ENCODE results near the gene SPEM1.
"Not testable (repeated sequence)": the region's sequence is repeated elsewhere in the genome, so short reads cannot be mapped to it uniquely, and the experiment has no call there.

The SPEM1 gene

DNA sequence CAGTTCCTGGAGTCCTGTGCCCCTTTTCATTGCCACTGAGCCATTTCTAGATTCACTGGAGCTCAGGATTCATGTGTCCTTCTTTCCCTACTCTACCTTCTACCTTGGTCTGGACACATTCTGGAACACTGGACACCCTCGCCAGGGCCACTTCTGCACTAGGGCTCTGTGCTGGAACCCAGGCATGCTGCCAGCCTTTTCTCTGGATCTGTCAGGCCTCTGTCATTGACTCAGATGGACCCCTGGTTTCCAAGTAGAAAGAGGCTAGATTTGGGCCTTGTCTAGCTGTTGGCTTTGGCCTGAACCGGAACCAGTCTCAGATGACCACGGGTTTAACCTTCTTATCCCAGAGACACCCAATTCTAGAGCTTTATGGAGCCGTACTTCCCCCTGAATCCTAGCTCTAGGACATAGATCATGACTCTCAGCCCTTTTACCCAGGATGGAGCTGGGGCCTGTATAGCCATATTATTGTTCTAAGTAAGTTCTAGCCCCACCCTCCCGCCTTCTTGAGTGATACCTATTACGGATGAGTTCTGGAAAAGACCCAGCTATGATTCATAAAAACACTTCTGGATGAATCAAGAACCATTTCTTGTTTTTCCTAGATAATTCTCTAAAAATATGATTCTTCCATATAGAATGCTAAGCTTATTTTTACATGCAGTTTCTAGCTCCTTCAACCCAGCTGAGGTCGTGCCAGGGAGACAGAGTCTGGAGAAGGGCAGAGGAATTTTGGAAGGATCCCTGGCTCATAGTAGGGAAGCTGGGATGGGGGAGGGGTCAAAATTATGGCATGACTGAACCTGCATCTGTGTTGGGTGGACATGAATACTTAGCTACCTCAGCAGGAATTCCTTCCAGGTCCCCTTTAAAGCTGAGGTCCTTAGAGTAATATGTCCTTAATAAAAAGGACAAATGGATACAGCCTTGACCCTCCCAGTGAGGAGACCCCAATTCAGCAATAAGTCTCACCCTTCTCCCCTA, 23.7 kb downstream of the SPEM1 start:
- DNase-seq = no peak

DNA sequence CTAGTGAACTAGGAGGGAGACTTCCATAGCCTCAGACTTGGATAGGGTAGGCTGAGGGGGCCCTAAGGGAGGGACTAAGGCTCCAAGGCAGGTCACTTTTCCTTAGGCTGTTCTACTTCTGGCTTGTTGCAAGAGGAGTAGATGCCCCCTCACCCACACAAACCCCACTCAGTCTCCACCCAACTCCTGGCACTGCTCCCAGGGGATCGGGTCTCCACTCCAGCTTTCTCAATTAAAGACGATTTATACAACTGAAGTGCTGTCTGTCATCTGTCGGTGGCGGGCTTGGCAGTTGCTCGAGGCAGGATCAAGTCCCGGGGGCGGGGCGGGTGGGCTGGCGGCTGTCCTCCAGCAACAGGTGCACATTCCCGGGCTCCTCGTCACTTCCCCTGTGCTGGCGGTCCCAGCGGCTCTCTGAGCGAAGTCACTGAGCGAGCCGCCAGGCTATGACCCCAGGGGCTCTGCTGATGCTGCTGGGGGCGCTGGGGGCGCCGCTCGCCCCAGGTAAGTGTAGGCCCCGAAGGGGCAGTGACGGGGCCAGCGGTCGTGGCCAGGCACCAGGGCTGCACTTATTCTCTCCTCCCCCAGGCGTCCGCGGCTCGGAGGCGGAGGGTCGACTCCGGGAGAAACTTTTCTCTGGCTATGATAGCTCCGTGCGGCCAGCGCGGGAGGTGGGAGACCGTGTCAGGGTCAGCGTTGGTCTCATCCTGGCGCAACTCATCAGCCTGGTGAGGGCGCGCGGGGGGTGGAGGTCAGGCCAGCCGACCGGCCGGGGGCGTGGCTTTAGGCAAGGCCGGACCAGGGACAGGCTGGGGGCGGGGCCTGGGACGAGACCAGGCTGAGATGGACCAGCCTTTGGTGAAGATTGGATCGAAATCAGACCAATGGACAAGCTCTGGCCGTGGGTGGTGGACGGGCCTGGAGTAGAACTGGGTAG, 24.8 kb downstream of the SPEM1 start, which contains the start of gene CHRNB1:
Gene CHRNB1, plus strand, starts transcription at position 380 of the 937 bp plus-strand sequence. Its CDS starts 67 bp downstream, at position 447.
- peak; percentile 34 for DNase-seq

DNA sequence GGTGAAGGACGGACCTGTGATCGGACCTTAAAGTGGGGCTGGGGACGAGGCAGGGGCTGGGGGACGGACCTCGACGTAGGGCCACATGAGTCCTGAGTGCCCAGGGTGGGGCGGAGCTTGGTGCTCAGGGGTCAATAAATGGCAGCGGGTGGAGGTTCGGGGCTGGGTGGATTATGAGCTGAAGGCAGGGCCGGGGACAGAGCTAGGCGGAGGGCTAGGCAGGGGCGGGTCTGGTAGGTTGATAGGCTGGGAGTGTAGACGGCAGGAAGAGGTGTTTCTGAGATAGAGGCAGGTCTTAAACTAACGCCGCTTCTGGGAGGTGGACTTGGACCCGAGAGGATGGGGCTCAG, 25.5 kb downstream of the SPEM1 start:
- peak; percentile 52 for DNase-seq

DNA sequence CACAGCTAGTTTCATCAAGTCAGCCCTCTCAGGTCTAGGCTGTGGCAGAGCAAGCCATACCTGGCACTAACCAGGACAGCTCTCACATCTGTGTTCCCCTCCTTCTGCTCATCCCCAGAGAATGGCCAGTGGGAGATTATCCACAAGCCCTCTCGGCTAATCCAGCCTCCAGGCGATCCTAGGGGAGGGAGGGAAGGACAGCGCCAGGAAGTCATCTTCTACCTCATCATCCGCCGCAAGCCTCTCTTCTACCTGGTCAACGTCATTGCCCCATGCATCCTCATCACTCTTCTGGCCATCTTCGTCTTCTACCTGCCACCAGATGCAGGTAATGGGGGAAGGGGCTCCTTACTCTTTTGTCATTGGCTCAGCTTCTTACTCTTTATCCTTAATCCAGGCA, 28.3 kb downstream of the SPEM1 start:
- no peak for DNase-seq

DNA sequence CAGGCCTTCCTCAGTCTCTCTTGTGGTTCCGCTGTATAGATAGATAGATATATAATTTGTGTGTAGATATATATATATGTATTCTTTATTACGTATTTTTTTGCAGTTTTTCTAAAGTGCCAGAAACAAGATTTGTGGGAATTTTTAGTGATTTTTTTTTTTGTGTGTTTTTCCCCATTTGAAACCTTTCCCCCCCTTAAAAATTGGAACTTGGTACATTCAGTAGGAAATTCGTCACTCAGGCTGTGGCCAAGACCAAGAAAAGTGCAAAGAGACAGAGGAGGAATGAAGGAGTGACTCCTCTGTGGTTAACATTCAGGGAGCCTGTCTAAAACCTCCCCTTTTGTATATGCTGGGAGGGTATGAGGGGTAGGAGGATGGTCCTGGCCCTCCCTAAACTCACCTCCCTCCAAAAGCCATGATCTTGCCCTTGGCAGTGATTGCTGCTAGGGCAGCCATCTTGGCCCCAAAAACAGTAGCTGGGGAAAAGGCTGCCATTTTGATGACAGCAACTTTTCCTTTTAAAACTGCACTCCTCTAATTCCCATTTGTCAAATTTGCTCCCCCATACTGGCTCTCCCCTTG, 39.9 kb downstream of the SPEM1 start:
- no peak for DNase-seq

DNA sequence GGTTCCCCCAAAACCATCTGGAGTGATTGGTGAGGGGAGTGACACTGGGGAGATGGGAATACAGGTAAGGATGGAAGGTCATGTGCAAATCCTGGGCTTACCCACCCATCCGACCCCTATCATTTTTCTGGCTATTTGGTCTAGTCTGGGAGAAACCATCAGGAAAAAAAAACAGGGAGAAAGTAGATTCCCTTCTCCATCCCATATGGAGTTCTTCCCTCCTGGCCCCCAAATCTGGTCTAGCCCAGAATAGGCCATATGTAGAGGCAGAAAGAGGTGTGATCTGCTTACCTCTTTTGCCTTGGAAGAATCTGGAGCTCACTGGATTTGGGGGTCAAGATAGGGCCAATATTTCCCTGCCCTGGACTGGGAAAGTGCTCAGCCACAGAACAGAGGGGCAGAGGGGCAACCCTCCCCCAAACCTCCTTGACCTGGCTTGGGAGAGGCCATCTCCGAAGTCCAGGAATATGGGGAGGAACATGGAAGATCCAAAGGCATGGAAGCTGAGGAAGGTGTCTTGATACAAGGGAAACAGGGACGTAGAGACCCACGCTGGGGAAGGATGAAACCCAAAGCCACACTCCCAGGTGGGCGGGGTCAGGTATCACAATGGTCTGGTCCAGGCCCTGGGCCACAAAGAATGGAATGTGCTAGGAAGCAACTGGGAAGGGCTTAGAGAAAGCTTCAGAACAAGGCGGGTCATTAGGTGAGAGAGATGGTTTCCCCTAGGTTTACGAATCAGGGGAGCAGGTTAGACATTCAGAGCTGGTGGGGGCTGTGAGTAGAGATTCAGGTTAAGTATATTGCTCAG, 40.9 kb downstream of the SPEM1 start:
- no peak for DNase-seq

DNA sequence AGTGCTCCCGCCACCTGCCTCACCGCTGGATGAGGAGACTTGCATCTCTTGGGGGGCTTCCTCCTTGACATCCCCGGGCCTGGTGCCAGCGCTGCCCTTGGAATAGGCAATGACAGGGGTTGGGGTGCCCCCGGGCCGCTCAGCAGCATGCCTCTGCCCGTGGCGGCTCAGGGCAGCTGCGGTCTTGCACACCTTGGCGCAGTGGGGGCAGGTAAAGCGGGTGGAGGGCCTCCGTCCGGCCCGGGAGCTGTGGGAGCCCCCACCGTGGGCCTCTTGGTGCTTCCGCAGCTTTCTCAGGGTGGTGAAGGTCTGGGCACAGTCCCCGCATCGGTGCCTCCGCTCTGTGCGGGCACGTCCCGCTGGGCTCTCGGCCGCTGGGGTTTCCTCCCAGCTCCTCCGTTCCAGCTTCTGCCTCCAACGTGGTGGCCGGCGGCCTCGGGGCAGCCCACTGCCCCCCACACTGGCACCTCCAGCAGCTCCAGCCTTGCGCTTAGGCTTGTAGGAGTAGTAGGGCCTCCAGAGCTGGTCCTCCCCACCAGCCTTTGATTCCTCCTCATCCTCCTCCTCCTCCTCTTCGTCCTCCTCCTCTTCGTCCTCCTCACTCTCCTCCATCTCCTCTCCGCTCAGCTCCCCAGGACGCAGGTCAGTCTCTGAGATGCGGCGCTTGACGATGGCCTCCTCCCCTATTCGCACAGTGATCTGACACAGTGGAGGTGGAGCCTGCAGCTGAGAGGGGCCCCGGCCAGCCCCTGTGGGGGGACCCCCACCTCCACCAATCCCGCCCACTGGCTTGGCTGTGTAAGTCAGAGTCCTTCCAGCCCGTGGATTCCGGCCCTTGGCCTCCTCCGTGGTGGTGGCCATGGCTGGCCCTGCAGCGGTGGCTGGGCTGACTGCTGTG, 42.6 kb downstream of the SPEM1 start:
- DNase-seq = no peak

DNA sequence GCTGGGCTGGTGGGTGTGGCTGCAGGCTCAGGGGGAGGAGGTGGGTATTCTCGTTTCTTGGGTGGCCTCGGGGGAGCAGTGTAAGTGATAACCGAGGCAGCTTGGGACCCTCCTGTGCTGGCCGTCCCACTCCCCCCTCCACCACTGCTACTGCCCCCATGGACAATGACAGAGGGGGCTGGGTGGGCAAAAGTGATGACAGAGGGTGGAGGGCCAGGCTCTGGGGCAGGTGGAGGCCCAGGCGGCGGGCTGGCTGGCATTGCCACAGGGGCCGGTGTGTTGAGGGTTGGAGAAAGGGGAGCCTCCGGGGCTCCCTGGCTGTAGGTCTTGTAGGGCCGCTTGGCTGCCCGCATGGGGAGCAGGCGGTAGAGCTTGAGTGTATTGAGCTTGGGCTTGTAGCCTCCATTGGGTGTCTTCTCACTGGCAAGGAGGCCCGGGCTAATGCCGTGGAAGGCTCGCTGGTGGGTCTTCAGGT, 43.3 kb downstream of the SPEM1 start:
- no peak for DNase-seq

DNA sequence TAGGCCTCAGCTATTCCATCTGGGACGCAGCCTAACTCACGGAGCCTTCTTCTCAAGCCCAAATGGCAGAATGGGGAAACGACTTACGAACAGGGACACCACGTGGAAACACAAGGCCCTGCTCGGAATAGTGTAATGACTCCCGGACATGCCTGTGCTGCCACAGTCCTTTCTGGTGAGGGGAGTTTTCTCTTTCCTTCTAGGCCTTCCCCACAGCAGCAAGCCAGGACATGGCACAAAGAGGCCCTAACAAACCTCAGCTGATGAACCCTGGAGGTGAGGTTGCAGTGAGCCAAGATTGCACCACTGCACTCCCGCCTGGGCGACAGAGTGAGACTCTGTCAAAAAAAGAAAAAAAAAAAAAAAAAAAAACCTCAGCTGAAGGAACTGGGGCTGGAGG, 44.0 kb downstream of the SPEM1 start:
- DNase-seq = no peak

DNA sequence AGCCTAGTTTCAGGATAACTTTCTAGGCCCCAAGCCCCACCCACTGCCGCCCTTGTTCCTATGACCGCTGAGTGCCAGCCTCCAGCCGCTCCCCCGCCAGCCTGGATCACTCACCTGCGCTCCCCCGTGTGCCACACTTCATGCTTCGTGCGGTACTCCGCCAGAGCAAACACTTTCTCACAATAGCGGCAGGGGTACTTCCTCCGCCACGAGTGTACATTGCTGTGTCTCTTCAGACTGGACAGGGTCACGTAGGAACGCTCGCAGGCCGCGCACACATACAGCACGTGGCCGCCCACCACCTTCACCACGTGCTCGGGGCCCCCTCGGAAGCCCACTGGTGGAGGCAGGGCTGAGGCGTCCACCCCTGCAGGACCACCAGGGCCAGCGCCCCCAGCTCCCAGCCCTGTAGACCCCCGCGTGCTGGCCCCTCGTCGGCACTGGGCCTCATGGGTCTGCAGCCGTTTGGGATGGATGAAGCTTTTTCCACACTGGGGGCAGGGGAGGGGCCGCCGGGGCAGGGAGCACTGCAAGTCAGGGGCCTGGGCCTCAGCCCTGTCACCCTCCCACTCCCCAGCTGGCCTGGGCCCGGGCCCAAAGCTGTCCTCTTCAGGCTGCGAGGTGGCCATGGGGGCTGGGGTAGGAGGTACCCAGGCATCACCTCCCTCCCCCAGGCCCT, 45.6 kb downstream of the SPEM1 start:
- no peak for DNase-seq

DNA sequence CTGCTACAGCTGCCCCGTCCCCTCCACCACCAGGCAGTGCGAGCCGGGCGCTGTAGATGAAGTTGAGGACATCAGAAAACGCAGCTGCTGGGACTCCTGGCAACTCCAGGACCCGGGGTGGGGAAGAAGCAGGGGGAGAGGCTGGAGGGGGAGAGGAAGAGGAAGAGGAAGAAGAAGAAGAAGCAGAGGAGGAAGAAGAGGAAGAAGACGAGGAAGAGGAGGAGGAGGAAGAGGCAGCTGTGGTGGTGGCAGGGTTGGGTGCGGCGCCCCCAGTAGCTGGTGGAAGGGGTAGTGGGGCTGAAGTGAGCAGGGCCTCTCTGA, 46.2 kb downstream of the SPEM1 start:
- no peak for DNase-seq

DNA sequence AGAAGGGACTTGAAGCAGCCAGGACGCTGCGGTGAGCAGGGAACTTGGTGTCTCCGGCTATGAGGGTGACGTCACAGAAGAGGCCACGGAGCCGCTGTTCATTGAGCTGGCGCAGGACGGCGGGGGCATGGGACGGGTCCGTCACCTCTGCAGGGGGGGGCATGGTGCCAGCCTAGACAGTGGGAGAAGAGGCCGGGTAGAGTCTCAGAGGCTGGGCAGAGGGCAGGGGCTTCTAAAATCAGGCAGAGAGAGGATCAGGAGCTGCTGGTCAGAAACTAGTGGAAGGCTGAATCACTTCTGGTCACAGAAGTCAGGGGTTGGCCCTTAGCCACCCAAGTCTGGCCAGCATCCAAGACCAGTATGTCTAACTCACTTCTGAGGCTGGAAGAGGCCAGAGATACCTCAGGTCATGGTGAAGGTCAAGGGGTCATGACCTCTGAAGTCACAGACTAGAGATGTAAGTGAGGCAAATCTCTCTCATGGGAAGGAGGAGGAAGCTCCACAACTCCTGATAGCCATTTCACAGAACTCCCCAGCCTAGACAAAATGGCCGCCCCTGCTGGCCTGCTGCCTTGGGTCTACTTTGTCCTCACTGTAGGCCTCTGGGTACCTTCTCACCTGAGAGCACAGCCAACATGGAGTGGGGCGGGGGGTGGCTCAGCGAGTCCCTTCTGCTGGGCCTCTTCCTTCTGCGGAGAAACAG, 46.7 kb downstream of the SPEM1 start:
- DNase-seq = no peak

DNA sequence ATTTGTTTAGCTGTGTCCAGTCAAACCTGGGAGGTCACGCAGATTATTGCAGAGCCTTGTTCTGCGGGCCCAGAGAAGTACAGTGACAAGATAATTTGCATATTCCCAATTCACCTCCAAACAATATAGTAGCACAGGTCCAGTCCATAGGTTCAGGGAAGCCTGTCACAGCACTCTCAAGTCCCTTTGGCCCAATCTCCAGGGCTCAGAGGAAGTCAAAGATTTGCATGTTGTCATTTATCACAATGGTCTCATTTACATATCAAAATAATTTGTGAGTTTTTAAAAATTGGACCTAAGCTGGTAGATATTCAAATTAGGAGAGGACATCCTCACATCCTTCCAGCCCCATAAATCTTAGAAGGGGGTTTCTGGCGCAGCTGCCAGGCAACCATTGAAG, 47.4 kb downstream of the SPEM1 start:
- no peak for DNase-seq

DNA sequence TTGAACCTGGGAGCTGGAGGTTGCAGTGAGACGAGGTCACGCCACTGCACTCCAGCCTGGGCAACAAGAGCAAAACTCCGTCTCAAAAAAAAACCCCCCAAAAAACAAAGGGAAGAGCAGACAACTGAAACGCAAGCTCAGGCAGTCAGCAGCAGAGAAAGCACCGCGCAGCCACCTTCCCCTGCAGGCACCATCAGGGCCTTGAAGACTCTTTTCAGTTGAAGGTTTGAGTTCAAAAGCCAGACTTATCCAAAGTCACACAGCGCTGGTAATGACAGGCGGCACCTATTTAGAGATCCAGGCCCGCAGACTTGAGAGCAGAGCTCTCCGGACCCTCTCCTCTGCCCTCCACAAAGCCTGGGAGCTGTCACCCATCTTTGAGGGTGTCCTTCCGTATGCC, 48.2 kb downstream of the SPEM1 start:
- no peak for DNase-seq

DNA sequence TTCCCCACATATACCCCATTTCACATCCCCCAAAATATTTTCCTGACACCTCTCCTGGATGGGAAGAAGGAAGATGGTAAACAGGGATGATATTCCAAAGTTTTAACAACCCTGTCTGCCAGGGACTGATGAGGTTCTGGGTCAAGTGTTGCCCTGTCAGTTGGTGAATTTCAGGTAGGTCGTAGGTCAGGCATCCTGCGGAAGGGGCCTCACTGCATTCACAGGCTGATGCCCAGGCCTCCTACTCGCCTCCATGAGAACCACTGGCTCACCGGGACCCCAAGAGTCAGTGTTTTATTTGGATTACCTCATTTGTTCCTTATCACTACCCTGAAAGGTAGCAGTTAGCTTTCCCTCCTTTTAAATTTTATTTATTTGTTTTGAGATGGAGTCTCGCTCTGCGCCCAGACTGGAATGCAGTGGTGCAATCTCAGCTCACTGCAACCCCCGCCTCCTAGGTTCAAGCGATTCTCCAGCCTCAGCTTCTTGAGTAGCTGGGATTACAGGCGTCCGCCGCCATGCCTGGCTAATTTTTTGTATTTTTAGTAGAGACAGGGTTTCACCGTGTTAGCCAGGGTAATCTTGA, 48.8 kb downstream of the SPEM1 start:
- no peak for DNase-seq

DNA sequence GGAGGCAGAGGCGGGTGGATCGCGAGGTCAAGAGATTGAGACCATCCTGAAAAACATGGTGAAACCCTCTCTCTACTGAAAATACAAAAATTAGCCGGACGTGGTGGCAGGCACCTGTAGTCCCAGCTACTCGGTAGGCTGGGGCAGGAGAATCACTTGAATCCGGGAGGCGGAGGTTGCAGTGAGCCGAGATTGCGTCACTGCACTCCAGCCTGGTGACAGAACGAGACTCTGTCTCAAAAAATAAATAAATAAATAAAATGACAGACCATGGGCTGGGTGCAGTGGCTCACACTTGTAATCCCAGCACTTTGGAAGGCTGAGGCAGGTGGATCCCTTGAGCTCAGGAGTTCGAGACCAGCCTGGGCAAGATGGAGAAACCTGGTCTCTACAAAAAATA, 49.7 kb downstream of the SPEM1 start:
- DNase-seq = not testable (repeated sequence)

DNA sequence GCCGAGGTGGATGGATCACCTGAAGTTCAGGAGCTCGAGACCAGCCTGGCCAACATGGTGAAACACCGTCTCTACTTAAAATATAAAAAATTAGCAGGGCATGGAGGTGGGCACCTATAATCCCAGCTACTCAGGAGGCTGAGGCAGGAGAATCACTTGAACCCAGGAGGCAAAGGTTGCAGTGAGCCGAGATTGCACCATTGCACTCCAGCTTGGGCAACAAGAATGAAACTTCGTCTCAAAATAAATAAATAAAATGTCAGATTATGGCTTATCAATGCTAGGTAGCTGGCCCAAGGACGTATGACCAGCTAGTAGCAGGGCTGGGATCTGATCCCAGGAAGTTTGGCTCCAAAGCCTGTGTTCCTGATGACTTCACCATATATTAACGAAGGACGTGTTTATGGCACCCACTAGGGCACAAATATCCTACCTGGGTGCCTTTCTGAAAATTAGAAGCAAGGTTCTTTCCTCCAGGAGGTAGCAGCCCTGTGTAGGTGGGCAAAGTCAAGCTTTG, 50.4 kb downstream of the SPEM1 start:
- not testable (repeated sequence) for DNase-seq

All from stimulated activated CD8-positive, alpha-beta memory T cell treated with anti-CD3 and anti-CD28 coated beads, Interleukin-4, amount 100 ng/mL, for 48 hours (primary cell).